ENCODE results near the gene SPON1.

DNA sequence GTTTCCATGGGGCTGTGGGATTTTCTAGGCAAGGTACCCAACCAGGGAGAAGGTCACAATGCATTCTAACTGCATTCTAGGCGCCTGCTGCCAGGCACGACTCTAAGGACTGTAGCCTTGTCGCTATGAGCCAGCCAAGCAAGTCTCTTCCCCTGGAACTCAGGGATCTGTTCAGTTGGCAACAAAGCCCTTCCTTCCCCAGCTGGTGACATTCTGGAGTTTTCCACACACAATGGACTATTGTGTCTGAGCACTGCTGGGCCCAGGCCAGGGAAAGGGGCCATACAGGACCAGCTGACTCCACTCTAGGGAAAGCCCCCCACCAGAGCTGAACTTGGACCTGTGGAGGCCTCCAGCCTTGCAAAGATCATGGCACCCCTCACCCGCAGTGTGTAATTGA is 279.7 kb downstream of the SPON1 start:
- TF ChIP-seq EZH2 (IDR thresholded peaks at IDR 0.05; ENCODE audit: insufficient read depth, poor library complexity, severe bottlenecking) (no peak), EZH2phosphoT487 (IDR thresholded peaks at IDR 0.05; ENCODE audit: insufficient read depth, low read depth) (no peak)

Measured in GM23248 (cell line).